CD8-positive, alpha-beta memory T cell (primary cell): ENCODE data around the gene ITPA. TPM values are rescaled to one million over a fixed set of nuclear protein-coding genes. Genes with fewer than 3 reads are reported as not detected.
"Not testable (repeated sequence)": the region's sequence is repeated elsewhere in the genome, so short reads cannot be mapped to it uniquely, and the experiment has no call there.

ENCODE experiments used
- CTCF ChIA-PET: fragments of 350-600 bp; sonication (Branson Sonifier 250); formaldehyde crosslinking; loops from one replicate; lab custom pipeline; 2021; ENCODE audit warnings: antibody characterized with exemption; lab: Charles Lee
- POLR2A ChIA-PET: fragments of 350-600 bp; sonication (Branson Sonifier 250); formaldehyde crosslinking; loops from one replicate; lab custom pipeline; 2021; ENCODE audit warnings: antibody characterized with exemption; lab: Charles Lee
- DNase-seq, 5 donors: peaks; one replicate each; pipeline versions ENCODE4 v3.0.0 to v3.0.0-alpha.2; 2020 to 2022; ENCODE audit warnings: mixed read lengths in 1 of 5
- H3K27ac ChIP-seq: one replicate; pipeline ENCODE4 v1.7.0; 2013; ENCODE audit warnings: low read depth, mild to moderate bottlenecking, low read length, moderate library complexity
- H3K27me3 ChIP-seq: 2 replicates; pipeline ENCODE4 v1.7.0; 2013; ENCODE audit warnings: low read length, mild to moderate bottlenecking; ENCODE audit not compliant: insufficient read depth, poor library complexity, severe bottlenecking
- H3K36me3 ChIP-seq: 2 replicates; pipeline ENCODE4 v1.7.0; 2013; ENCODE audit warnings: mild to moderate bottlenecking, low read length, moderate library complexity; ENCODE audit not compliant: insufficient read depth
- H3K4me1 ChIP-seq: 2 replicates; pipeline ENCODE4 v1.7.0; 2013; ENCODE audit warnings: mild to moderate bottlenecking, low read length, moderate library complexity; ENCODE audit not compliant: insufficient read depth
- H3K4me3 ChIP-seq: 2 replicates; pipeline ENCODE4 v1.7.0; 2013; ENCODE audit warnings: mild to moderate bottlenecking, low read length
- H3K9me3 ChIP-seq: 2 replicates; pipeline ENCODE4 v1.7.0; 2013; ENCODE audit warnings: mild to moderate bottlenecking, low read length
- H3K27ac Mint-ChIP-seq, 8 donors: one replicate each; pipeline ENCODE4 v1.8.0; 2020 to 2021; ENCODE audit warnings: mixed read lengths in 8 of 8, mild to moderate bottlenecking in 6 of 8, inconsistent platforms in 3 of 8, moderate library complexity in 3 of 8
- H3K27me3 Mint-ChIP-seq, 2 donors: one replicate each; pipeline ENCODE4 v1.8.0; 2020 to 2021; ENCODE audit warnings: mixed read lengths in 2 of 2, mild to moderate bottlenecking in 1 of 2, moderate library complexity in 1 of 2
- H3K36me3 Mint-ChIP-seq, 3 donors: one replicate each; pipeline ENCODE4 v1.8.0; 2020 to 2021; ENCODE audit warnings: mixed read lengths in 3 of 3, inconsistent platforms in 1 of 3, mild to moderate bottlenecking in 1 of 3
- H3K4me1 Mint-ChIP-seq, 3 donors: one replicate each; pipeline ENCODE4 v1.8.0; 2020 to 2021; ENCODE audit warnings: mixed read lengths in 3 of 3, inconsistent platforms in 1 of 3, mild to moderate bottlenecking in 1 of 3
- H3K4me3 Mint-ChIP-seq, 7 donors: one replicate each; pipeline ENCODE4 v1.8.0; 2020 to 2021; ENCODE audit warnings: mixed read lengths in 7 of 7, mild to moderate bottlenecking in 6 of 7, moderate library complexity in 4 of 7, inconsistent platforms in 2 of 7
- H3K9me3 Mint-ChIP-seq, 5 donors: one replicate each; pipeline ENCODE4 v1.8.0; 2020 to 2022; ENCODE audit warnings: mixed read lengths in 5 of 5, mild to moderate bottlenecking in 3 of 5, moderate library complexity in 2 of 5, inconsistent platforms in 1 of 5
- polyA plus RNA-seq: library from polyadenylated mRNA; unstranded; fragments of 300-500 nt; fragmentation: Illumina TruSeq; gene quantifications from one replicate; pipeline ENCODE4 v1.2.3, GENCODE V29; 2021
- total RNA-seq, 2 experiments: library from RNA; stranded (reverse); gene quantifications; one replicate each; pipeline ENCODE4 v1.2.3, GENCODE V29; 2021

ITPA gene
- total and polyA plus RNA-seq, 3 experiments from 2014 or later, result 60.8 to 98.2 (median 90.4) TPM

DNA sequence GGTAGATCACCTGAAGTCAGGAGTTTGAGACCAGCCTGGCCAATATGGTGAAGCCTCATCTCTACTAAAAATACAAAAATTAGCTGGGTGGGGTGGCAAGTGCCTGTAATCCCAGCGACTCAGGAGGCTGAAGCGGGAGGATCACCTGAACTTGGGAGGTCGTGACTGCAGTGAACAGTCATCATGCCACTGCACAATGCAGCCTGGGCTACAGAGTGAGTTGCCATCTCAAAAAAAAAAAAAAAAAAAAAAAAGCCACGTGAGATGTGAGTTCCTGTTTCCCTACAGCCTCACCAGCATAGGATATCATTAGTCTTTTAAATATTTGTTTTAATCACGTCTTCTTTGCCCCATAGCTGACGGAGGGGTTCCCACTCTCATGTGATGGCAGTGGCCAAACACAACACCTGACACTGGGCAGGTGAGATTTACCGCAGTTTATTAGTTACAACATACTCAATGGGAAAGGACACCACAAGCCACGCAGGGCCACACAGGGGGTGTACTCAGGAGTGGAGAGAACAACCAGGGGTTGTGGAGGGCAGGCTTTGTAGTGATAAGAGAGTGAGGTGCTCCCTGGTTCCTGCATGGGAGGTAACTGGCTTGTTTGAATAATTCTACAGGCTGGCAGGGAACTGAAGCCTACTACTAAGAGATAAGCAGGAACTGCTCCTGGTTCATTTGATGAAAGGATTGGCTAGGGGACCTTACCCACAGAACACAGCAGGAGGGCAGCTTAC, 31.4 kb upstream of the ITPA start:
- Mint-ChIP-seq H3K36me3 (peaks cover 0 to 2% (median 0%) of the 10 kb centered on the region in 3 donors), H3K27ac (no peak overlapping the region), H3K4me3 (no peak overlapping the region), H3K9me3 (no peaks in the 10 kb centered on the region), H3K4me1 (peaks cover 7 to 12% (median 10%) of the 10 kb centered on the region in 3 donors), H3K27me3 (peaks cover 4 to 5% of the 10 kb centered on the region in 2 donors)
- Histone ChIP-seq H3K27me3 (peaks cover 6% of the 10 kb centered on the region), H3K36me3 (no peaks in the 10 kb centered on the region), H3K4me3 (no peak overlapping the region), H3K27ac (no peak overlapping the region), H3K9me3 (no peaks in the 10 kb centered on the region), H3K4me1 (no peaks in the 10 kb centered on the region)
- ChIA-PET POLR2A (interaction anchor here (0.6 kb wide), 1 partner anchor 135 kb away, joined by 3 read pairs; no protein-coding TSS in a partner anchor), CTCF (no interaction called here)
- peak in 1 of 5 donors; percentile 6 for DNase-seq

DNA sequence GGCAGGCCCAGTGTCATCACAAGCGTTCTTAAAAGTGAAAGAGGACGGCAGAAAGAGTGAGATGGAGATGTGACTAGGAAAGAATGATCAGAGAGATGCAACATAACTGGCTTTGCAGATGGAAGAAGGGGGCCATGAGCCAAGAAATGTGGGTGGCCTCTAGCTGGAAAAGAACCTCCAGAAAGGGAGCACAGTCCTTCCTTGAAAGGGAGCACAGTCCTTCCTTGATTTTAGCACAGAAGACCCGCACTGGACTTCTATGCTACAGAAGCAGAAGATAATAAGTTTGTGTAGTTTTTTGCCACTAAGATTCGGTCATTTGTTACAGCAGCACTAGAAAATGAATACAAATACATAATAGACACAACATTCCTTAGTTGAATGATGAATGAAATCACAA, 29.0 kb upstream of the ITPA start:
- Mint-ChIP-seq H3K4me3 (no peak overlapping the region), H3K9me3 (no peaks in the 10 kb centered on the region), H3K27ac (no peak overlapping the region), H3K27me3 (no peaks in the 10 kb centered on the region), H3K4me1 (no peaks in the 10 kb centered on the region), H3K36me3 (no peaks in the 10 kb centered on the region)
- POLR2A ChIA-PET, result no interaction called here
- Histone ChIP-seq H3K36me3 (no peaks in the 10 kb centered on the region), H3K27me3 (no peaks in the 10 kb centered on the region), H3K4me1 (no peaks in the 10 kb centered on the region), H3K4me3 (no peak overlapping the region), H3K27ac (no peak overlapping the region), H3K9me3 (no peaks in the 10 kb centered on the region)
- peak in 1 of 5 donors; percentile 3 for DNase-seq
- CTCF ChIA-PET, result no interaction called here

DNA sequence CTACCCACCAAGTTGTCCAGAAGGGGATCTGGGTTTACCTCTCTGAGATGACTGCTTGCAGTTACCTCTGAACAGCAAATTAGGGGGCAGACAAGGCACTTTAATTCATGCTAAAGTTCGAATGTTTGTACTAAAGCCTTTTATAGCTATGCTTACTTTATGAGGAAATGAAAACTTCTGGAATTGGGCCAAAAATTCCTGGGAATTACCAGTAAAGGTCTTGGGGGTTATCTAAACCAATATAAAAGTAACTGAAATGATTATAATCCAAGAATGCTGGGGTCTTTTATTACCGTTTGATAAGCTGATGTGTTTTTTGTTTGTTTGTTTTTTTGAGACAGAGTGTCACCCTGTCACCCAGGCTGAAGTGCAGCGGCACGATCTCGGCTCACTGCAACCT, 28.0 kb upstream of the ITPA start:
- DNase-seq, result no peak
- Mint-ChIP-seq H3K4me1 (no peaks in the 10 kb centered on the region), H3K9me3 (no peaks in the 10 kb centered on the region), H3K4me3 (no peak overlapping the region), H3K27ac (peak overlapping the region in 1 of 8 donors; percentile 25), H3K27me3 (no peaks in the 10 kb centered on the region), H3K36me3 (no peaks in the 10 kb centered on the region)
- ChIA-PET POLR2A (no interaction called here), CTCF (no interaction called here)
- no peak overlapping the region for H3K27ac ChIP-seq
- no peaks in the 10 kb centered on the region for H3K9me3 ChIP-seq
- no peaks in the 10 kb centered on the region for H3K36me3 ChIP-seq
- H3K4me1 ChIP-seq, result no peaks in the 10 kb centered on the region
- no peak overlapping the region for H3K4me3 ChIP-seq
- no peaks in the 10 kb centered on the region for H3K27me3 ChIP-seq

DNA sequence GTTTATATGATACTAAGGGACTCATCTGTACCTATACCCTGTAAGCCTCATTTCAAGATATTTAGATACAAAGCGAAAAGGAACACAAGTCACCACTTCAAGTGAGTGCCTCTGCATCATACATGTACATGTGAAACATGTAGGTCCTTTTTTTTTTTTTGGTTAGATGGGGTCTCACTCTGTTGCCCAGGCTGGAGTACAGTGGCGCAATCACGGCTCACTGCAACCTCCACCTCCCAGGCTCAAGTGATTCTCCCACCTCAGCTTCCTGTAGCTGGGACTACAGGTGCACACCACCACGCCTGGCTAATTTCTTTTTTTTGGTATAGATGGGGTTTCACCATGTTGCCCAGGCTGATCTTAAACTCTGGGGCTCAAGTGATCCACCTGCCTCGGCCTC, 26.9 kb upstream of the ITPA start:
- H3K4me1 Mint-ChIP-seq, H3K27ac ChIP-seq, H3K36me3 ChIP-seq, CTCF ChIA-PET, DNase-seq, H3K27ac Mint-ChIP-seq, H3K27me3 ChIP-seq, H3K4me3 ChIP-seq, POLR2A ChIA-PET, H3K27me3 Mint-ChIP-seq, H3K4me3 Mint-ChIP-seq, H3K9me3 ChIP-seq, H3K9me3 Mint-ChIP-seq, H3K4me1 ChIP-seq, H3K36me3 Mint-ChIP-seq: not testable (repeated sequence)

DNA sequence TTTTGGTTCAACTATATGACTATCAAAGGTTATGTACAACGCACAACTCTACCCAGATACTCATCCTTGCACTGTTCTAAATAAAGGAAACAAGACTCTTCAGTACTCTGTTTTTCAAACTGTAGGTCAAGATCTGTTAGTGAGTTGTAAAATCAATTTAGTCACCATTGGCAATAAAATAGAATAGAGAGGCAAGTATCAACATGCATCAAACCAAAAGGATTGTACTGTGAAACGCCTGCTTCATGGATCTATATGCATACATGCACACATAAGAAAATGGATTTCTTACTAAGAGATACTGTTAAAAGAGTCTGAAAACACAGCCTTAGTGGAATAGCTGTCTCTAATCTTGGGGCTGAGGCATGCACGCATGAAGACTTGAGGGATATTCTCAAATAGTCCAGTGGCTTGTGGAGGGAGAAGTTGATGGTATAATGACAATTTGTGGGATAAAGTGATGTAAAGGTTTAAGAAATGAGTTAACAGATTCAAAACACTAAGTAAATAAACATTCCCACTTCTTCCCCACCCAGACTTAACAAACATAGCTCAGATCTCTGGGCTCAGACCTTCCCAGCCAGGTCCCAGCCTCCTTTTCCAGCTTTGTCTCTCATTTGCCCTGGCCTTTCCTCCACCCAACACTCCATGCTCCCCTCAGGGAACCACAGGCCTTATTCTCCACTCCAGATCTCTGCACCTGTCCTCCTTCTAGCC, 25.2 kb upstream of the ITPA start:
- Mint-ChIP-seq H3K36me3 (peaks cover 0 to 6% (median 0%) of the 10 kb centered on the region in 3 donors), H3K4me1 (no peaks in the 10 kb centered on the region), H3K9me3 (no peaks in the 10 kb centered on the region), H3K27me3 (no peaks in the 10 kb centered on the region), H3K27ac (peak overlapping the region in 2 of 8 donors; percentile 51 to 91), H3K4me3 (no peak overlapping the region)
- Histone ChIP-seq H3K4me1 (no peaks in the 10 kb centered on the region), H3K36me3 (no peaks in the 10 kb centered on the region), H3K27me3 (no peaks in the 10 kb centered on the region), H3K9me3 (no peaks in the 10 kb centered on the region), H3K27ac (no peak overlapping the region), H3K4me3 (no peak overlapping the region)
- DNase-seq, result peak in 1 of 5 donors; percentile 19
- POLR2A ChIA-PET, result no interaction called here
- CTCF ChIA-PET, result no interaction called here

DNA sequence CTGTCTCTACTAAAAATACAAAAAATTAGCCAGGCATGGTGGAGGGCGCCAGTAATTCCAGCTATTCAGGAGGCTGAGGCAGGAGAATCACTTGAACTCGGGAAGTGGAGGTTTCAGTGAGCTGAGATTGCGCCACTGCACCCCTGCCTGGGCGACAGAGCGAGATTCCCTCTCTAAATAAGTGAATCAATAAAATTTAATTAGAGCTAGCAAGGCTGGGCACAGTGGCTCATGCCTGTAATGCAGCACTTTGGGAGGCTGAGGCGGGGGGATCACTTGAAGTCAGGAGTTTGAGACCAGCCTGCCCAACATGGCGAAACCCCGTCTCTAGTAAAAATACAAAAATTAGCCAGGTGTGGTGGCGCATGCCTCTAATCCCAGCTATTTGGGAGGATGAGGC, 21.4 kb upstream of the ITPA start:
- H3K4me3 Mint-ChIP-seq, H3K4me3 ChIP-seq, H3K27ac ChIP-seq, H3K9me3 ChIP-seq, H3K9me3 Mint-ChIP-seq, POLR2A ChIA-PET, H3K27me3 Mint-ChIP-seq, H3K27me3 ChIP-seq, H3K4me1 ChIP-seq, H3K4me1 Mint-ChIP-seq: not testable (repeated sequence)
- peaks cover 12% of the 10 kb centered on the region for H3K36me3 ChIP-seq
- H3K27ac Mint-ChIP-seq, result peak overlapping the region in 1 of 8 donors; percentile 80
- CTCF ChIA-PET, result interaction anchor here (1.5 kb wide), 1 partner anchor 15 kb away, joined by 3 read pairs; no protein-coding TSS in a partner anchor
- peak in 1 of 5 donors; percentile 30 for DNase-seq
- H3K36me3 Mint-ChIP-seq, result peaks cover 8 to 44% (median 11%) of the 10 kb centered on the region in 3 donors

DNA sequence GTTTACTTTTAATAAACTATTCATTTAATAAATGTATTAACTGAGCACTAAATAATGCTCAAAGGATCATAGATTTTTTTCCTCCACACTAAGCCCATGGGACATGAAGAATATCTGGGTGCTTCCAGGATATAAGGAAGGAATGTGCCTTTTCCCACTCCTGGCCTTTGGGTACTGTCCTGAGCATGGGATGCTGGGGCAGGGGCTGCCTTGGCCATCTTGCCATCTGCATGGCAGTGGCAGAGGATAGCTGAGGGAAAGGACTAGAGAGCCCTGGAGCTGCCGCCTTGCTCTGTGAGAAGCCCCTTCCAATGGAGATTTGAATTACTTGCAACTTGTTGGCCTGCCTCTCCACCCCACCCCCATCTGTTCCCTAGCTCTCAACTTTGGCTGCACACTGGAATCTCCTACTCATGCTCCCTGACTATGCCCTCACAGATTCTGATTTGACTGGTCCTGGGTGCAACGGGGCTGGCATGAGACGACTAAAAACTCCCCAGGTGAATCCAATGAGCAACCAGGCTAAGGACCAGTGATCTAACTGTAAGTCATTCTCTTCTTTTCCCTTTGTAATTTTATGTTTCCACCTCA, 20.4 kb upstream of the ITPA start:
- ChIA-PET CTCF (no interaction called here), POLR2A (no interaction called here)
- H3K9me3 ChIP-seq, result no peaks in the 10 kb centered on the region
- H3K4me3 ChIP-seq, result no peak overlapping the region
- H3K27ac ChIP-seq, result no peak overlapping the region
- peak overlapping the region in 1 of 8 donors; percentile 66 for H3K27ac Mint-ChIP-seq
- peaks cover 0 to 5% (median 0%) of the 10 kb centered on the region in 3 donors for H3K4me1 Mint-ChIP-seq
- no peaks in the 10 kb centered on the region for H3K27me3 Mint-ChIP-seq
- peaks cover 13% of the 10 kb centered on the region for H3K36me3 ChIP-seq
- peak in 1 of 5 donors; percentile 9 for DNase-seq
- H3K9me3 Mint-ChIP-seq, result no peaks in the 10 kb centered on the region
- no peaks in the 10 kb centered on the region for H3K4me1 ChIP-seq
- H3K4me3 Mint-ChIP-seq, result no peak overlapping the region
- H3K27me3 ChIP-seq, result no peaks in the 10 kb centered on the region
- H3K36me3 Mint-ChIP-seq, result peaks cover 8 to 53% (median 11%) of the 10 kb centered on the region in 3 donors

DNA sequence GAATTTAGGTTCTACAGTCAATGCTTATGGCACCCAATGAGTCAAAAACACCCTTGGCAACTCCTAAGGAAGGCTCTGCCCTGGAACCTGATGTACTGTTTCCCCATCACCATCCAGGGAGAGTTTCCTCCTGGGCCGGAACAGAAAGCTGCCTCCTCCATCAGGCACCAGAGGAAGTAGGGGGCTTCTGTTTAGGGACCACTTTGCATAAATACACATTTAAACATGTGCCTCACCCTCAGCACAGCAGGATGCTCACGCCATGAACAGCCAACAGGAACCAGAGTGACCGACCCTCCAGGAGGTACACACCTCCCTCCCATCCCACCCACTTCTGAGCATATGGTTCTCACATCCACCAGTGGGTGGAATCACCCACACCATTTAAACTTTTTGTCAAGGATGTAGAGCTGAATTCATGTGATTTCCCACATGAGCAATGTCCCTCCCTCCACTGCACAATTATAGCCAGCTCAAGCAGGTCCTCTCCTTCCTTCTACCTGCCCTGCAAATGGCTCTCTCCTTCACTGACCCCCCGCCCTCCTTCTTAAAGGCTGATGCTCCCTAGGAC, 19.7 kb upstream of the ITPA start:
- ChIA-PET CTCF (no interaction called here), POLR2A (no interaction called here)
- Mint-ChIP-seq H3K4me3 (no peak overlapping the region), H3K27ac (peak overlapping the region in 3 of 8 donors; percentile 26 to 54 (median 38)), H3K27me3 (no peaks in the 10 kb centered on the region), H3K9me3 (no peaks in the 10 kb centered on the region), H3K36me3 (peaks cover 8 to 60% (median 11%) of the 10 kb centered on the region in 3 donors), H3K4me1 (peaks cover 0 to 5% (median 0%) of the 10 kb centered on the region in 3 donors)
- Histone ChIP-seq H3K4me3 (no peak overlapping the region), H3K4me1 (no peaks in the 10 kb centered on the region), H3K27me3 (no peaks in the 10 kb centered on the region), H3K9me3 (no peaks in the 10 kb centered on the region), H3K27ac (no peak overlapping the region), H3K36me3 (peaks cover 20% of the 10 kb centered on the region)
- DNase-seq, result peak in 1 of 5 donors; percentile 12
